Osteoblast (primary cell): ENCODE results near the gene LVRN. TPM values are rescaled to one million over a fixed set of nuclear protein-coding genes. Genes with fewer than 3 reads are reported as not detected.

Experiments
- DNase-seq: peaks from one replicate; pipeline ENCODE4 v3.0.0; 2011; ENCODE audit warnings: low spot score, mixed read lengths; ENCODE audit not compliant: insufficient read length; ENCODE audit errors: missing footprints
- H2AFZ ChIP-seq: 2 replicates; pipeline ENCODE4 v1.6.0; 2011; ENCODE audit warnings: mild to moderate bottlenecking, low read length
- H3K27ac ChIP-seq: 2 replicates; pipeline ENCODE4 v1.5.1; 2011; ENCODE audit warnings: mild to moderate bottlenecking, low read depth, low read length, moderate library complexity
- H3K27me3 ChIP-seq: 2 replicates; pipeline ENCODE4 v1.6.0; 2012; ENCODE audit warnings: mild to moderate bottlenecking, control low read depth, inconsistent platforms, low read length, moderate library complexity; ENCODE audit not compliant: insufficient read depth
- H3K36me3 ChIP-seq: 2 replicates; pipeline ENCODE4 v1.5.1; 2011; ENCODE audit warnings: mild to moderate bottlenecking, low read length, control low read depth, moderate library complexity; ENCODE audit not compliant: insufficient read depth
- H3K4me1 ChIP-seq: 2 replicates; pipeline ENCODE4 v1.5.1; 2011; ENCODE audit warnings: mild to moderate bottlenecking, low read length, control low read depth, moderate library complexity; ENCODE audit not compliant: insufficient read depth
- H3K4me2 ChIP-seq: 2 replicates; pipeline ENCODE4 v1.6.0; 2011; ENCODE audit warnings: mild to moderate bottlenecking, low read length; ENCODE audit not compliant: insufficient read depth
- H3K4me3 ChIP-seq: fragments of 200-600 bp; sonication (generic); 3 replicates; pipeline ENCODE4 v1.5.1; 2012; ENCODE audit warnings: mild to moderate bottlenecking, low read length, inconsistent platforms; ENCODE audit not compliant: insufficient read depth
- H3K79me2 ChIP-seq: 2 replicates; pipeline ENCODE4 v1.6.0; 2012; ENCODE audit warnings: mild to moderate bottlenecking, low read length, control low read depth, inconsistent platforms; ENCODE audit not compliant: insufficient read depth
- H3K9me3 ChIP-seq: 2 replicates; pipeline ENCODE4 v1.5.1; 2011; ENCODE audit warnings: low read depth, low read length, control low read depth
- H4K20me1 ChIP-seq: 2 replicates; pipeline ENCODE4 v1.6.0; 2012; ENCODE audit warnings: mild to moderate bottlenecking, low read length, control low read depth; ENCODE audit not compliant: insufficient read depth
- CTCF ChIP-seq: IDR thresholded peaks from 2 replicates; pipeline ENCODE4 v1.5.1; 2011; ENCODE audit warnings: mild to moderate bottlenecking, low read depth, low read length, moderate library complexity; ENCODE audit errors: extremely low read depth
- total RNA-seq: library from RNA; depleted of rRNA; stranded (reverse); fragments of >200 nt; gene quantifications from 2 replicates; pipeline ENCODE4 v1.2.3, GENCODE V29; 2012

The LVRN gene
- total RNA-seq, 1 donor = under 0.01 TPM

- Histone ChIP-seq H3K4me1 (peaks cover 21% of the 10 kb centered on the region), H3K36me3 (no peaks in the 10 kb centered on the region), H3K79me2 (no peaks in the 10 kb centered on the region), H3K27ac (peak overlapping the region; percentile 65), H3K9me3 (no peaks in the 10 kb centered on the region), H3K4me3 (no peak overlapping the region), H2AFZ (no peak overlapping the region), H3K4me2 (peak overlapping the region; percentile 60), H3K27me3 (no peaks in the 10 kb centered on the region), H4K20me1 (no peaks in the 10 kb centered on the region)
- DNase-seq = peak; percentile 43
- TF ChIP-seq CTCF = no peak
Observed at GRCh38 chr5:115977988-115978387, 15.7 kb downstream of the LVRN start.

DNA sequence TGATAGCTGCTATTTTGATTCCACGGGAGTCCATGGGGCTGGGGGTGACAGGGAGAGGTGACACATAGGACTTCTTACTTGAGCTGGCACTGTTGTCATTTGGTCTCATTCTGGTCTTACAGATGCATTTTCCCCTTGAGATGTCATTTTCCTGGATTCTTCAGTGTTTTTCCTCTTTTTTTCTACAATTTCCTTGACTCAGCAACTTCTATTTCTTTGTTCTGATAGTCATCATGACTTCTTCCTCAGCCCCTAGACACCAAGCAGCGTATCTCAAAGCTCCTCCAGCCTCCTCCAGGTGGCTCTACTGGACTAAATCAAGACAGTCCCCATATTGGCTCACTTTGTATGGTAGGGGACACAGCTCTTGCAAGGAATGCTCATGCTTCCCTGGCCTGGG, 16.5 kb downstream of the LVRN start:
- Histone ChIP-seq H3K9me3 (no peaks in the 10 kb centered on the region), H2AFZ (no peak overlapping the region), H3K4me1 (peaks cover 21% of the 10 kb centered on the region), H3K36me3 (no peaks in the 10 kb centered on the region), H3K27me3 (no peaks in the 10 kb centered on the region), H3K79me2 (no peaks in the 10 kb centered on the region), H4K20me1 (no peaks in the 10 kb centered on the region), H3K4me3 (no peak overlapping the region), H3K27ac (peak overlapping the region; percentile 65), H3K4me2 (no peak overlapping the region)
- TF ChIP-seq CTCF = no peak
- DNase-seq = no peak

- no peak for DNase-seq
- TF ChIP-seq CTCF = no peak
- no peak overlapping the region for H3K4me3 ChIP-seq
Observed at GRCh38 chr5:115979201-115980041, 17.1 kb downstream of the LVRN start.

DNA sequence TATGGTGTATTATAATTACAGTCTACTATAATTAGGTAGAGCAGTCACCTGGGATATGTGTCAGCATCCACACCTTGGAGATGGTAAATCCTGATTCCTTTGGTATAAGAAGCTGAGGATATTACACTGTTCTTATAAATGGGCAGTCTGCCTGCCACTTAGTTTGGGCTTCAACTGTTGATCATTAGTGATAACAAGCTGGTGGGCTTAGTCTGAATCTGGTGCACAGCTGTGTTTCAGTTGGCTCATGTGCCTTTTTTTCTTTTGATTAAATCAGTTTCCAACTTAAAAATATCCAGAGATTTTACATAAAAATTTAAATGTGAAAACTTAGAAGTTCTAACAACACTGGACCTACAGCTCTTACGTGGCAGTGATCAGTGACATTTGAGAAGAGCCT, 21.2 kb downstream of the LVRN start:
- no peaks in the 10 kb centered on the region for H4K20me1 ChIP-seq
- no peak for TF ChIP-seq CTCF
- H3K79me2 ChIP-seq = no peaks in the 10 kb centered on the region
- no peak overlapping the region for H3K4me2 ChIP-seq
- DNase-seq = no peak
- no peak overlapping the region for H3K4me3 ChIP-seq
- no peaks in the 10 kb centered on the region for H3K9me3 ChIP-seq
- H3K27me3 ChIP-seq = no peaks in the 10 kb centered on the region
- no peak overlapping the region for H2AFZ ChIP-seq
- H3K36me3 ChIP-seq = no peaks in the 10 kb centered on the region
- H3K27ac ChIP-seq = no peak overlapping the region
- peaks cover 11% of the 10 kb centered on the region for H3K4me1 ChIP-seq

More at GRCh38 chr5:115979201-115980041, 17.1 kb downstream of the LVRN start:
- no peaks in the 10 kb centered on the region for H3K36me3 ChIP-seq
- no peaks in the 10 kb centered on the region for H3K9me3 ChIP-seq
- H3K4me2 ChIP-seq = no peak overlapping the region
- H3K27ac ChIP-seq = no peak overlapping the region
- H3K4me1 ChIP-seq = peaks cover 21% of the 10 kb centered on the region
- no peaks in the 10 kb centered on the region for H4K20me1 ChIP-seq
- no peaks in the 10 kb centered on the region for H3K79me2 ChIP-seq
- no peak overlapping the region for H2AFZ ChIP-seq
- no peaks in the 10 kb centered on the region for H3K27me3 ChIP-seq
